H1 (cell line): ENCODE data around the gene PPP1R18. TPM values are rescaled to one million over a fixed set of nuclear protein-coding genes. Genes with fewer than 3 reads are reported as not detected.

Experiments used
- CHD7 ChIP-seq: fragments of 300-600 bp; sonication (generic); IDR thresholded peaks from 2 replicates; pipeline ENCODE4 v1.7.1; 2012; ENCODE audit warnings: low read length, moderate library complexity, mild to moderate bottlenecking, inconsistent platforms; ENCODE audit not compliant: insufficient replicate concordance
- EP300 ChIP-seq, 2 experiments: IDR thresholded peaks; 1 replicate in 1 of 2; 2 replicates in 1 of 2; pipeline ENCODE4 v1.6.1; 2011 to 2012; ENCODE audit warnings: low read depth in 2 of 2, low read length in 2 of 2, mild to moderate bottlenecking in 2 of 2, borderline replicate concordance in 1 of 2, inconsistent platforms in 1 of 2, moderate library complexity in 1 of 2
- SIRT6 ChIP-seq: IDR thresholded peaks from one replicate; pipeline ENCODE4 v1.7.1; 2012; ENCODE audit warnings: low read length, inconsistent platforms
- SP1 ChIP-seq: IDR thresholded peaks from 2 replicates; pipeline ENCODE4 v1.6.1; 2011; ENCODE audit warnings: low read depth, low read length
- TAF7 ChIP-seq: optimal IDR thresholded peaks from 2 replicates; pipeline ENCODE3; 2011; ENCODE audit warnings: low read depth, mild to moderate bottlenecking, inconsistent platforms, low read length, moderate library complexity, borderline replicate concordance
- TBP ChIP-seq: IDR thresholded peaks from 2 replicates; pipeline ENCODE4 v1.6.1; 2011; ENCODE audit warnings: low read depth, low read length, improper control_type of control experiment
- TEAD4 ChIP-seq: IDR thresholded peaks from 2 replicates; pipeline ENCODE4 v1.6.1; 2012; ENCODE audit warnings: low read depth, low read length, inconsistent platforms, mixed read lengths
- polyA plus RNA-seq, 7 experiments: library from polyadenylated mRNA; depleted of rRNA in 3 of 7; stranded (reverse) in 5 of 7; unstranded in 2 of 7; fragments of >200 nt in 5 of 7; fragments of 200-250 nt in 2 of 7; gene quantifications; 1 replicate in 5 of 7; 2 replicates in 1 of 7; 4 replicates in 1 of 7; pipeline versions ENCODE4 v1.2.1 to v1.2.3, GENCODE V29; 2011 to 2013; ENCODE audit warnings: missing spikeins in 2 of 7, mixed read lengths in 2 of 7
- total RNA-seq: library from RNA; stranded (reverse); fragmentation: NEBNext Ultra II Directional; extraction: Animal tissue kit (Norgen Biotek cat#: 25700); gene quantifications from 2 replicates; pipeline ENCODE4 v1.2.1, GENCODE V29; 2021

PPP1R18 gene
- total and polyA plus RNA-seq, 2 of the 8 experiments (the other 6 are each of a cell fraction or from before 2014, with no cell fraction given): 25.1 to 29.1 TPM

- no peak for TF ChIP-seq CHD7
- TF ChIP-seq TBP: peak; percentile 92
- TF ChIP-seq TAF7: peak; percentile 92
- peak; percentile 94 for TF ChIP-seq SP1
- TF ChIP-seq SIRT6: no peak
- peak in 1 of 2 experiments; percentile 91; a peak in 2 of 3 replicates for TF ChIP-seq EP300 (IDR thresholded peaks at IDR 0.05; ENCODE audit: borderline replicate concordance in 1 of 2, low read depth in 2 of 2, low read length in 2 of 2)
- peak; percentile 52; the same call in 1 of the 2 replicates for TF ChIP-seq TEAD4
Measured at GRCh38 chr6:30717129-30717844, 30.8 kb upstream of the PPP1R18 start, which contains the start of gene MDC1 (continued).
